CD14-positive monocyte (primary cell): ENCODE data around the gene ITLN2. TPM values are rescaled to one million over a fixed set of nuclear protein-coding genes. Genes with fewer than 3 reads are reported as not detected.
"Not testable (repeated sequence)": the region's sequence is repeated elsewhere in the genome, so short reads cannot be mapped to it uniquely, and the experiment has no call there.

ENCODE experiments used
- DNase-seq, 3 donors: peaks; one replicate each; pipeline ENCODE4 v3.0.0-alpha.2; 2011 to 2022
- H2AFZ ChIP-seq: 2 replicates; pipeline ENCODE4 v1.6.0; 2012; ENCODE audit warnings: mild to moderate bottlenecking, low read depth, low read length, inconsistent platforms; ENCODE audit not compliant: insufficient read depth, poor library complexity, severe bottlenecking
- H3K27ac ChIP-seq, 2 donors: 1 replicate in 1 of 2; 2 replicates in 1 of 2; pipeline ENCODE4 v1.5.1; 2012 to 2013; ENCODE audit warnings: low read length in 2 of 2, control low read depth in 1 of 2, inconsistent platforms in 1 of 2, low read depth in 1 of 2, mild to moderate bottlenecking in 1 of 2
- H3K27me3 ChIP-seq, 2 donors: one replicate each; pipeline versions ENCODE4 v1.6.0 to v1.6.1; 2011 to 2013; ENCODE audit warnings: low read length in 2 of 2; ENCODE audit not compliant: control insufficient read depth in 2 of 2, insufficient read depth in 2 of 2
- H3K36me3 ChIP-seq, 2 donors: replicated peaks in 1 of 2; 1 replicate in 1 of 2; 2 replicates in 1 of 2; pipeline versions ENCODE4 v1.5.1 to v1.6.1; 2012 to 2013; ENCODE audit warnings: low read length in 2 of 2, control low read depth in 1 of 2, inconsistent platforms in 1 of 2, mild to moderate bottlenecking in 1 of 2; ENCODE audit not compliant: insufficient read depth in 2 of 2, control insufficient read depth in 1 of 2
- H3K4me1 ChIP-seq, 2 donors: 1 replicate in 1 of 2; 2 replicates in 1 of 2; pipeline versions ENCODE4 v1.5.1 to v1.6.1; 2012 to 2013; ENCODE audit warnings: low read length in 2 of 2, control low read depth in 1 of 2, inconsistent platforms in 1 of 2, mild to moderate bottlenecking in 1 of 2, moderate library complexity in 1 of 2; ENCODE audit not compliant: insufficient read depth in 2 of 2, control insufficient read depth in 1 of 2
- H3K4me2 ChIP-seq: replicated peaks from 2 replicates; pipeline ENCODE3; 2012; ENCODE audit warnings: low read length, moderate library complexity, mild to moderate bottlenecking; ENCODE audit not compliant: poor library complexity, severe bottlenecking; ENCODE audit errors: extremely low read depth
- H3K4me3 ChIP-seq, 3 experiments: fragments of 200-600 bp in 1 of 3; sonication (generic) in 1 of 3; replicated peaks in 1 of 3; 1 replicate in 2 of 3; 2 replicates in 1 of 3; pipeline ENCODE4 v1.5.1; 2011 to 2013; ENCODE audit warnings: low read length in 3 of 3, mild to moderate bottlenecking in 3 of 3, control low read depth in 2 of 3, low read depth in 2 of 3, inconsistent platforms in 1 of 3, moderate library complexity in 1 of 3
- H3K79me2 ChIP-seq: 2 replicates; pipeline ENCODE4 v1.6.0; 2012; ENCODE audit warnings: mild to moderate bottlenecking, control low read depth, inconsistent platforms, low read length, moderate library complexity; ENCODE audit not compliant: insufficient read depth
- H3K9ac ChIP-seq: 2 replicates; pipeline ENCODE4 v1.6.0; 2017; ENCODE audit warnings: low read length, mild to moderate bottlenecking; ENCODE audit not compliant: insufficient read depth, poor library complexity, severe bottlenecking
- H3K9me3 ChIP-seq, 2 donors: replicated peaks in 1 of 2; 1 replicate in 1 of 2; 2 replicates in 1 of 2; pipeline versions ENCODE4 v1.5.1 to v1.6.1; 2012 to 2013; ENCODE audit warnings: low read length in 2 of 2, control low read depth in 1 of 2; ENCODE audit not compliant: control insufficient read depth in 1 of 2, insufficient read depth in 1 of 2
- H4K20me1 ChIP-seq: 2 replicates; pipeline ENCODE4 v1.6.0; 2012; ENCODE audit warnings: mild to moderate bottlenecking, low read length, control low read depth, moderate library complexity; ENCODE audit not compliant: insufficient read depth
- H3K27ac Mint-ChIP-seq, 7 donors: one replicate each; pipeline ENCODE4 v1.8.0; 2020; ENCODE audit warnings: mild to moderate bottlenecking in 7 of 7, mixed read lengths in 7 of 7, moderate library complexity in 6 of 7, inconsistent platforms in 2 of 7
- H3K27me3 Mint-ChIP-seq, 3 donors: one replicate each; pipeline ENCODE4 v1.8.0; 2021 to 2022; ENCODE audit warnings: low read depth in 3 of 3, mild to moderate bottlenecking in 3 of 3, mixed read lengths in 3 of 3, moderate library complexity in 3 of 3, inconsistent platforms in 1 of 3
- H3K36me3 Mint-ChIP-seq, 2 donors: one replicate each; pipeline ENCODE4 v1.8.0; 2020; ENCODE audit warnings: mixed read lengths in 2 of 2, inconsistent platforms in 1 of 2, mild to moderate bottlenecking in 1 of 2
- H3K4me1 Mint-ChIP-seq: one replicate; pipeline ENCODE4 v1.8.0; 2020; ENCODE audit warnings: mild to moderate bottlenecking, mixed read lengths
- H3K4me3 Mint-ChIP-seq, 2 donors: one replicate each; pipeline ENCODE4 v1.8.0; 2020; ENCODE audit warnings: mild to moderate bottlenecking in 2 of 2, mixed read lengths in 2 of 2, moderate library complexity in 1 of 2
- H3K9me3 Mint-ChIP-seq, 7 donors: one replicate each; pipeline ENCODE4 v1.8.0; 2020 to 2022; ENCODE audit warnings: mixed read lengths in 7 of 7, mild to moderate bottlenecking in 6 of 7, moderate library complexity in 6 of 7, inconsistent platforms in 2 of 7
- WGBS: methylation state at CpG from one replicate; pipeline ENCODE4 v1.1.5; 2013; ENCODE audit warnings: missing lambda C conversion rate; ENCODE audit not compliant: insufficient coverage; 5-methylcytosine and 5-hydroxymethylcytosine counted together
- intact Hi-C, 2 donors: fragments of 100-400 bp; cut with micrococcal nuclease; formaldehyde crosslinking; loops; one replicate each; pipeline versions ENCODE4 v1.15.0 to v1.15.1; 2023
- polyA plus RNA-seq, 3 donors: library from polyadenylated mRNA; depleted of rRNA in 1 of 3; unstranded in 2 of 3; stranded (reverse) in 1 of 3; fragments of 300-500 nt in 2 of 3; fragments of >200 nt in 1 of 3; fragmentation: Illumina TruSeq in 2 of 3; gene quantifications; 1 replicate in 2 of 3; 2 replicates in 1 of 3; pipeline ENCODE4 v1.2.3, GENCODE V29; 2012 to 2021
- TF ChIP-seq, protein P1 (sequence below): fragments of 200-600 bp; IDR thresholded peaks from one replicate; pipeline ENCODE4 v1.8.0; 2022; ENCODE audit warnings: antibody characterized with exemption, mild to moderate bottlenecking

Gene ITLN2
- polyA plus RNA-seq, 3 donors, result not detected

DNA sequence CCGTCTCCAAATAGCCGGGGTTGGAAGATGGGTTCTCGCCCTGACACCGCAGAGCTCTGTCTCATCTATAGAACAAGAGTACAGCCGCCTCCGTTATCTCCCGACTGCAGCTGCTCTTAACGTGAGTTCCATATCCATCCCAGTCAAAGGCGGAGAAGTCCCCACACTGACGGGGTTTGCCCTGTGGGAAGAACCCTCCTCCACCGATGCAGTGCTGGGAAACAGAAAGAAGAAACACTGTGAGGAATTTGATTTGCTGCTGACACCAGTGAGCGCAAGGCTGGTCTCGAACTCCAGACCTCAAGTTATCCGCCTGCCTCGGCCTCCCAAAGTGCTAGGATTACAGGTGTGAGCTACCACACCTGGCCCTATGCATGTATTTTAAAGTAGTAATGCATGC lies 9.5 kb downstream of the ITLN2 start:
- no peak overlapping the region for H3K9ac ChIP-seq
- H3K36me3 ChIP-seq, result no peaks in the 10 kb centered on the region
- H3K27ac Mint-ChIP-seq, result no peak overlapping the region
- H3K4me2 ChIP-seq, result no peak overlapping the region
- no peaks in the 10 kb centered on the region for H3K79me2 ChIP-seq
- DNase-seq, result no peak
- H3K9me3 Mint-ChIP-seq, result peaks cover 0 to 9% (median 4%) of the 10 kb centered on the region in 7 donors
- H2AFZ ChIP-seq, result no peak overlapping the region
- H4K20me1 ChIP-seq, result no peaks in the 10 kb centered on the region
- no peaks in the 10 kb centered on the region for H3K4me1 ChIP-seq
- peaks cover 3 to 8% (median 7%) of the 10 kb centered on the region in 3 donors for H3K27me3 Mint-ChIP-seq
- TF ChIP-seq, protein P1, sequence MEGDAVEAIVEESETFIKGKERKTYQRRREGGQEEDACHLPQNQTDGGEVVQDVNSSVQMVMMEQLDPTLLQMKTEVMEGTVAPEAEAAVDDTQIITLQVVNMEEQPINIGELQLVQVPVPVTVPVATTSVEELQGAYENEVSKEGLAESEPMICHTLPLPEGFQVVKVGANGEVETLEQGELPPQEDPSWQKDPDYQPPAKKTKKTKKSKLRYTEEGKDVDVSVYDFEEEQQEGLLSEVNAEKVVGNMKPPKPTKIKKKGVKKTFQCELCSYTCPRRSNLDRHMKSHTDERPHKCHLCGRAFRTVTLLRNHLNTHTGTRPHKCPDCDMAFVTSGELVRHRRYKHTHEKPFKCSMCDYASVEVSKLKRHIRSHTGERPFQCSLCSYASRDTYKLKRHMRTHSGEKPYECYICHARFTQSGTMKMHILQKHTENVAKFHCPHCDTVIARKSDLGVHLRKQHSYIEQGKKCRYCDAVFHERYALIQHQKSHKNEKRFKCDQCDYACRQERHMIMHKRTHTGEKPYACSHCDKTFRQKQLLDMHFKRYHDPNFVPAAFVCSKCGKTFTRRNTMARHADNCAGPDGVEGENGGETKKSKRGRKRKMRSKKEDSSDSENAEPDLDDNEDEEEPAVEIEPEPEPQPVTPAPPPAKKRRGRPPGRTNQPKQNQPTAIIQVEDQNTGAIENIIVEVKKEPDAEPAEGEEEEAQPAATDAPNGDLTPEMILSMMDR, result no peak
- H3K4me1 Mint-ChIP-seq, result peaks cover 4% of the 10 kb centered on the region
- H3K9me3 ChIP-seq, result peaks cover 0 to 3% of the 10 kb centered on the region in 2 donors
- intact Hi-C loops, result loop anchor here in 1 of 2 donors (10.0 kb wide), 1 partner anchor 60 kb away; the partner anchor contains the start of gene ITLN1
- H3K36me3 Mint-ChIP-seq, result no peaks in the 10 kb centered on the region
- H3K4me3 Mint-ChIP-seq, result no peak overlapping the region
- no peak overlapping the region for H3K4me3 ChIP-seq
- 96% methylated on average over 8 of the region's 15 CpGs for WGBS
- H3K27ac ChIP-seq, result no peak overlapping the region
- H3K27me3 ChIP-seq, result no peaks in the 10 kb centered on the region

- no peak overlapping the region for H2AFZ ChIP-seq
- H3K9me3 Mint-ChIP-seq, result peaks cover 0 to 9% (median 4%) of the 10 kb centered on the region in 7 donors
- intact Hi-C loops, result loop anchor here in 1 of 2 donors (10.0 kb wide), 1 partner anchor 58 kb away; the partner anchor contains the start of gene ITLN1
- no peak overlapping the region for H3K27ac ChIP-seq
- no peaks in the 10 kb centered on the region for H4K20me1 ChIP-seq
- H3K36me3 Mint-ChIP-seq, result no peaks in the 10 kb centered on the region
- H3K4me3 Mint-ChIP-seq, result no peak overlapping the region
- H3K79me2 ChIP-seq, result no peaks in the 10 kb centered on the region
- peaks cover 4 to 7% (median 7%) of the 10 kb centered on the region in 3 donors for H3K27me3 Mint-ChIP-seq
- no CpG with 5 or more reads among the region's 3 CpGs for WGBS
- no peaks in the 10 kb centered on the region for H3K36me3 ChIP-seq
- H3K4me1 ChIP-seq, result no peaks in the 10 kb centered on the region
- H3K9ac ChIP-seq, result no peak overlapping the region
- H3K4me1 Mint-ChIP-seq, result peaks cover 4% of the 10 kb centered on the region
- H3K27me3 ChIP-seq, result no peaks in the 10 kb centered on the region
- no peak overlapping the region for H3K4me3 ChIP-seq
- TF ChIP-seq, protein P1, result no peak
- H3K9me3 ChIP-seq, result peaks cover 0 to 3% of the 10 kb centered on the region in 2 donors
- DNase-seq, result no peak
- H3K27ac Mint-ChIP-seq, result no peak overlapping the region
- no peak overlapping the region for H3K4me2 ChIP-seq
These were observed 11.7 kb downstream of the ITLN2 start for GRCh38 chr1:160942926-160943325.

- H3K4me3 ChIP-seq, intact Hi-C loops, H3K27me3 Mint-ChIP-seq, H3K9ac ChIP-seq, H3K27ac ChIP-seq, H3K79me2 ChIP-seq, H3K27ac Mint-ChIP-seq, H3K36me3 ChIP-seq, H3K9me3 ChIP-seq, H2AFZ ChIP-seq, DNase-seq, H3K36me3 Mint-ChIP-seq, H3K4me2 ChIP-seq, H3K27me3 ChIP-seq, H4K20me1 ChIP-seq, H3K4me3 Mint-ChIP-seq: not testable (repeated sequence)
- H3K9me3 Mint-ChIP-seq, result peaks cover 0 to 17% (median 8%) of the 10 kb centered on the region in 7 donors
- peaks cover 10 to 11% of the 10 kb centered on the region in 2 donors for H3K4me1 ChIP-seq
- no CpG with 5 or more reads among the region's 19 CpGs for WGBS
- peaks cover 16% of the 10 kb centered on the region for H3K4me1 Mint-ChIP-seq
These were observed 17.9 kb downstream of the ITLN2 start for GRCh38 chr1:160936666-160937065.
